GM12873 (cell line): ENCODE data around the gene TMEM44.

ENCODE experiments used
- TF ChIP-seq, protein P1 (sequence below): IDR thresholded peaks from 2 replicates; pipeline ENCODE4 v1.5.1; 2012; ENCODE audit warnings: low read depth, mild to moderate bottlenecking, moderate library complexity, low read length, control low read depth; ENCODE audit not compliant: insufficient read depth; ENCODE audit errors: missing control alignments

TMEM44 gene

DNA sequence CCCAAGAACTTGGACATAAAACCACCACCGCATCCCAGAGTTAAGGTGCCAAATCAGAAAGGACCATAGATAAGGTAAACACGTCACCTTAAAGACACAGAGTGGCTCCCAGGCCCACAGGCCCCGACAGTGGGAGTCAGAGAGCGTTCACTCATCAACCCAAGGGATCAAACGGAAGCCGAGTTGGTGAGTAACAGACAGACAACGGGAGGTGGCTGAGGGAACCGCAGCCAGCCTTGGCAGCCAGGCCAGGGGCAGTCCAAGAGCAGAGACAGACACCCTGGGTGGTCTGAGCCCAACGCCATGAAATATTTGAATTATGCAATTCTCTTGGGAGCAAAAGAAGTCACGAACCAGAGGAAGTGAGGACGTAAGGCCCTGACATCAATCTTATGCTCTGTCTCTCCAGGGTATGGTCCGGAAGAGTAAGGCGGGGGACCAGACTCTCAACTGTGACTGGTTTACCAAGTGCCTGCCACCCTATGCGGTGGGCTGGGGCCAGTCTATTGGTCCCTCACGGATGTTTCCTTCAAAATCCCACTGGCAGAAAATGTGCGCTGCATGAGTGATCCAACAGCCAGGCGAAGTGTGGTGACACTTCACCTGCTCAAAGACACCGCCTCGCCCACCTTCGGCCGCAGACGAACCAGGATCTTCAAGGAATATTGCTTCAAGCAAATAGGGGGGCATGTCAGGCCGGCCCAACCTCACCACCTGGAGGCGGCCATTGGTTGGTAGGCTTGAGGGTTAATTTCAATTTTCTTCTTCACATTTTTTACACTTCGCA is 34.3 kb downstream of the TMEM44 start:
- TF ChIP-seq, protein P1, sequence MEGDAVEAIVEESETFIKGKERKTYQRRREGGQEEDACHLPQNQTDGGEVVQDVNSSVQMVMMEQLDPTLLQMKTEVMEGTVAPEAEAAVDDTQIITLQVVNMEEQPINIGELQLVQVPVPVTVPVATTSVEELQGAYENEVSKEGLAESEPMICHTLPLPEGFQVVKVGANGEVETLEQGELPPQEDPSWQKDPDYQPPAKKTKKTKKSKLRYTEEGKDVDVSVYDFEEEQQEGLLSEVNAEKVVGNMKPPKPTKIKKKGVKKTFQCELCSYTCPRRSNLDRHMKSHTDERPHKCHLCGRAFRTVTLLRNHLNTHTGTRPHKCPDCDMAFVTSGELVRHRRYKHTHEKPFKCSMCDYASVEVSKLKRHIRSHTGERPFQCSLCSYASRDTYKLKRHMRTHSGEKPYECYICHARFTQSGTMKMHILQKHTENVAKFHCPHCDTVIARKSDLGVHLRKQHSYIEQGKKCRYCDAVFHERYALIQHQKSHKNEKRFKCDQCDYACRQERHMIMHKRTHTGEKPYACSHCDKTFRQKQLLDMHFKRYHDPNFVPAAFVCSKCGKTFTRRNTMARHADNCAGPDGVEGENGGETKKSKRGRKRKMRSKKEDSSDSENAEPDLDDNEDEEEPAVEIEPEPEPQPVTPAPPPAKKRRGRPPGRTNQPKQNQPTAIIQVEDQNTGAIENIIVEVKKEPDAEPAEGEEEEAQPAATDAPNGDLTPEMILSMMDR = no peak

DNA sequence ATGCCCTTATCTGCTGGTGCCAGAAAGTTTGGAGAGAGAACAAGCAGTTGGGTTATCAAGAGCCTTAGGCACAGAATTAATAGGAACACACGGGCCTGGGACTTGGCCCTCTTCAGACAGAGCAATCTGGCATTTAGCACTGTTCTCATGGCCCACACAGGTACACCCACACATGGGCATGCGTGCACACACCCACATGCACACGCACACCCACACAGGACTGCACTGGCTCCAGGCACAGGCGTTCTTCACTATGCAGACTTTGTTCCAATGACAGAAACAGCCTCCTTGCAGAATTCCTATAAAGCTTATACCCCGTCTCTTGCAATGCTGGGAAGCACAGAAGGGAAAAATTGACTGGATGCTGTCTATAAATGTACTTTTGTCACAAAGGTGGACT is 36.3 kb downstream of the TMEM44 start:
- TF ChIP-seq, protein P1 = no peak

DNA sequence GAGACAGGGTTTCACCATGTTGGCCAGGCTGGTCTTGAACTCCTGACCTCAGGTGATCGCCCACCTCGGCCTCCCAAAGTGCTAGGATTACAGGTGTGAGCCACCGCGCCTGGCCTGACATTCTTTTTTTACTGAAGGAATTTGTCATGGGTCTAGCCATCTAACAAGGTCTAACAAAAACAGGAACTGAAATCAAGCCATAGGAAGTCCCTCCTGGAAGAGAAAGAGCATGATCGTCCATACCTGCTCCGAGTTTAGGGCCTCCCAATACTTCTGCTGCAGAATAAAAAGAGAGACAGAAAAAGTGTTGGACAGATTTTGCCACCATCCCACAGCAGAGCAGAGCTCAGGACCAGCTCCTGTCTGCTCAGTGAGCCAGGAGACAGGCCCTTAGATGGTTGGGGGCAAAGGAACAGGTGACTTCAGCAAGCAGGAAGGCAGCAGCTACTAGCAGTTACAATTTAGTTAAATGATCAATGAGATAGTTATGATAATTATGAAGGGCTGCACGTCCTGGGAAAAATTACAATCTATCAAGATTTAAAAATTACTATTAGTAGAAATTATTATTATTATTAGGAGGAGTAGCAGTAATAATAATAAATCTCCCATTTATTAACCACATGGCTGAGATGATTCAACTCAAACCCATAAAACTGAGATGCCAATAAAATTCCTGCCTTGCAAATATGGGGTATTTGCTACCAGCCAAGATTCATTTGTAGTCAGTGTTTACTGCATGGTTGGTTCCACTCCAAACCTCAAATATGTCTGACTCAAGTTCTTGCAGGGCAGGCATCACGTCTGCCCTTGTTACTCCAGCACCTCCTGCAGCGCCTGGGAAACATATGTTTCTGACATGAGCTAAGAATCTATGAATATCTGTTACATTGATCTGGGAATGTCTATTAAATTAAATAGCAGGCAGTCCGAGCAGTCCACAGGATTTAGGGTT is 40.1 kb downstream of the TMEM44 start:
- TF ChIP-seq, protein P1 = no peak

DNA sequence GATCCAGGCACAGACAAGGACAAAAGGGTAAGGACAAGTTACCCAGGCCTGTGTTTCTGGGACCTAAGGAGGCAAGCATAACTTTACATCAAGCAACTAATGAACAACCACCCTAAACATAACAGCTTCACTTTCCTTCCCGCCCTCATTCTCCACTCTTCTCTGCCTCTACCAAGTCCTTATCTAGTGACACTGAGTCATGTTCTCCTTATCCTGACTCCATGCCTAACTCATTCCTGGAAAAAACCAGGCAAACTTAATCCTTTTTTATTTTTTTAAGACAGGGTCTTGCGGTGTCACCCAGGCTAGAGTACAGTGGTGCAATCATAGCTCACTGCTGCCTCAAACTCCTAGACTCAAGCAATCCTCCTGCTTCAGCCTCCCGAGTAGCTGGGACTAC is 44.5 kb downstream of the TMEM44 start:
- TF ChIP-seq, protein P1 = no peak

DNA sequence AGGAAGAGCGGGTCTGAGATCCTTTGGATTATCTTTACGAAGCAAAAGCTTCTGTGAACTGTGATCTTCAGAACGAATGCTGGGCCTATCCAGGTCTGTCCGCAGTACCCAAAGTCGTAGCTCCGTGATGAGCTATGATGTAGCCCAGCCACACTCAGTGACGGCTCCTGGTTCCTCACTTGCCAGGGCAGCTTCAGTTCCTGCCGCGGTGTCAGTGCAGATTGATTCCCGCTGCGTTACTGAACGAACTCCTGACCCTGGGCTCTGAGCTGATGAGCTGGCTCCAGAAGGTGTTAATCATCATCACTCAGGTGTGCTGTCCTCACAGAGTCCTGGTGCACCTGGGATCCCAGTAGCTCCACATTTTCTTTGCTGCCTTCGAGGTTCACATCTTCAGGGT is 45.0 kb downstream of the TMEM44 start:
- TF ChIP-seq, protein P1 = no peak

DNA sequence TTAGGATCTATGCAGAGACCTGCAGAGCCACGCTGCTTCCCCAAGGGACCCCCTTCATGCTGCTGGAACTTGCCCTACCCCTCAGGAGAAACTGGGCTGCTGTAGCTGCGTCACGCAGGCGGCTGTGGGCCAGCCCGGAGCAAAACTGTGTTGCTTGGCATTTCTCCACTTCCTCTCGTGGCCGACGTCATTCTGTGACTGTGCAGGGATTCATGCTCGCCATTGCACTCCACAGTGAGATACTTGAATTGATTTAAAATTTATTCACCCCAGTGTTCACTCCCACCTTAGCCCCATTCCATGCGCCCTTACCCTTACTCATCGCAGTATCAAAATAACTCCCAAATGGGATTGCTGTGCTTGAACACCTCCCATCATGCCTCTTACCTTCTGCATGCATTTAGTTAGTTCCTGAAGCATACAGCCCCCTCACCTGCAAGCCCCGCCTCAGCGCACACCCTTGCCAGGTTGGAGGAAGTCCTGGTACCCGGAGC is 45.7 kb downstream of the TMEM44 start:
- TF ChIP-seq, protein P1 = no peak

DNA sequence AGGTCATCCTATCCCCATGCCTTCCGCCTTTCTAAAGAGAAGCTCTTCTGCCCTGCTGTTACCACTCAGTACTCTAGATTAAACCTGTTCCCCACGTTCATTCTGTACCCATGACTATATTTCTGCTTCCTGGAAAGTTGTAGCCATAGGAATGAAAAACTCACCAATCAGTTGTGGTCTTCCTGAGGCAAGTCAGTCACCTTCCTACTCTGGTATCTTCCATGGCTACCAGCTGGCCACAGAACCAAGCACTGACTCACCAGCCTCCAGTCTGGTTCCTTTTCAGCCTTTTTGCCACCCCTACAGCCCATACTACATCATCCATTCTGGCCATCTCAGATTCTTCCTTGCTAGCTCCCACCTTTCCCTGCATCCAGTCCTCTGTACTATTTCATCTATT is 46.4 kb downstream of the TMEM44 start:
- TF ChIP-seq, protein P1 = no peak
